ENCODE data around the gene CTDSP1.

CTDSP1 gene

DNA sequence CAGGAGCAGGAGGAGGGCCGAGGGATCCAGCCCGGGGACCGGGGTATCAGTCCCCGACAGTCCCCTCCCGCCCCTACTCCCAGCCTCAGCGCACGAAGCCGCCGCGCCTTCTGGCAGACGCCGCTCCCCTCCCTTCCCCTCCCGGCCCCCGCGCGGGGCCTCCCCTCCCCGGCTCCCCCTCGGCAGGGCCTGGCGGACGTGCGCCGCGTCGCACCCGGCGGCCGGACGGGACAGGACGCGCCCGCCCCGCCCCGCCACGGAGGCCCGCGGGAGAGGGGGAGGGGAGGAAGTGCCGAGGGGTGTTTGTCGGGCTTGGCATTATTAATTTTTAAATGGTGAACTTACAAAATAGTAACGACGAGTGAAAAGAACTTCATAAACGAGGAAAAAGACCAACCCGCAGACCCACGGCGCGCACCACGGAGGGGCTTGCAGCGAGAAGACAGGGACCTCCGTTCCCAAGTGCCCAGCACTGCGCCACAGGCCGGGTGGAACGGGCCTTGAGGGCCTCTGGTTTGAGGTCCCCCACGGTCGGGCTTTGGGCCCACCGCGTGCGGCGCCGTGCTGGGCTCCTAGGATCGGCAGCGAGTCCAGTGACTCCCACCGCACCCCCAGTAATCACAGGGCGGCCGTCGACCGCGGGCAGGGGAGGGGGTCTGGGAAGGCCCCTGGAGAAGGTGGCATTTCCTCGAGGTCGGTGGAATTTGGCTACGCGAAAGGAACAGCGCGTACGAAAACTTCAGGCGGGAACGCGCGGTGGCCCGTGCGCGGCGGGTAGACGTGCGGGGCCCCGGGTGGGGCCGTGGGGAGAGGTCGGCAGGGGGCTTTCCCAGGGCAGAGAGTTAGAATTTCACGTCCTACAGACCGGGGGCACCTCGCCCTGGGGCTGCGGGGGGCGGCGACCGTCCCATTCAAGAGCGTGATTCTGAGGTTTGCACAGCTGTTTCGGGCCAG is 954 bp upstream of the CTDSP1 start:
- DNase-seq (ENCODE audit: low read depth in 1 of 2, low spot score in 1 of 2) = peak in 1 of 2 donors; percentile 35

DNA sequence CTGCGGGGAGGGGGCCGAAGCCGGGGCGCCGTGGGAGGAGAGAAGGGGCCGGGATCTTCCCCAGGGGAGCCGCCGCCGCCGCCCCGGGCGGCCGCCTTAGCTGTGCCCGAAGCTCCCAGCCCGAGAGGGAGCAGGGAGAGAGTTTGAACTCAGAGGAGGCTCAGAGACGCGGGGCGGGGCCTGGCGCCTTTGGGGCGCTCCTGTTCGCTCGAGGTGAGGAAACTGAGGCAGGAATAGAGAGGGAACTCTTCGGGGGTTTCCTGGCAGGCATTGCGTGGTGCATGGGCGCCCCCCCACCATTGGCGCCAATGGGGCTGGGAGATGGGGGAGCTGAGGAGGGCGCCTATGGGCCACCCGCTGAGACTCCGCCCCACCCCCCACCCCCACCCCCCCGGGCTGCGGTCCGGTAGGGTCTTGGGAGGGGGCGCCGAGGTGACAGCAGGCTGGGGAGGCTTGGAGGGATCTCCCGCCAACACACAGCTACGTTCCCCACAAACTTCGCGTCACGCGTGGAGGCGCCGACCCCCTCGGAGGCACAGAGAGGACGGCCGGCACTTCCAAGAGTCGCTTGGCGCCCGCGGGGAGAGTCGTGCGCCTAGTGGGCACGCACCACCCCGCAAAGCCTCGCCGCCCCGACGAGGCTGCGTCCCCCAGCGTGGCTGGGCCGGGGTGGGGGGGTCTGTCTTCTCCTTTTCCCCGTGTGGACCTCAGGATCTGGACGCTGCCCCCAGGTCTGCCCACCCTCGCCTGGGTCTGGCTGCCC is 680 bp downstream of the CTDSP1 start:
- no peak for DNase-seq (ENCODE audit: low read depth in 1 of 2, low spot score in 1 of 2)

GRCh38 chr2:218400930-218401881 is 1.5 kb downstream of the CTDSP1 start:
- no peak for DNase-seq (ENCODE audit: low read depth in 1 of 2, low spot score in 1 of 2)

DNA sequence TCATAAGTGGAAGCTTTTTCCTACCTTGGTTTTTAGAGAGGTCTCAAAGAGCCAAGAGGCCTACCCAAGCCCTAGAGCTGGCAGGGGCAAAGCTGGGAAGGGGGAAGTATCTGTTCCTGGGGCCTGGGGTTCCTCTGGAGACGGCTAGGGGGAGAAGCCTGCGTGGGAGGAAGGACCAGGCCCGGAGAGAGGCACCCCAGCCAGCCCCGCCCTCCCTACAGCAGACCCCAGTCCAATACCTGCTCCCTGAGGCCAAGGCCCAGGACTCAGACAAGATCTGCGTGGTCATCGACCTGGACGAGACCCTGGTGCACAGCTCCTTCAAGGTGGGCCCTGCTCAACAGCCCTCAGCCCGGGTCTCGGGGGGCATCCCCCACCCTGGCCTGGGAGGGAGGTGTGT is 2.2 kb downstream of the CTDSP1 start:
- DNase-seq (ENCODE audit: low read depth in 1 of 2, low spot score in 1 of 2) = no peak

GRCh38 chr2:218402491-218402901 is 2.8 kb downstream of the CTDSP1 start:
- DNase-seq (ENCODE audit: low read depth in 1 of 2, low spot score in 1 of 2) = no peak

DNA sequence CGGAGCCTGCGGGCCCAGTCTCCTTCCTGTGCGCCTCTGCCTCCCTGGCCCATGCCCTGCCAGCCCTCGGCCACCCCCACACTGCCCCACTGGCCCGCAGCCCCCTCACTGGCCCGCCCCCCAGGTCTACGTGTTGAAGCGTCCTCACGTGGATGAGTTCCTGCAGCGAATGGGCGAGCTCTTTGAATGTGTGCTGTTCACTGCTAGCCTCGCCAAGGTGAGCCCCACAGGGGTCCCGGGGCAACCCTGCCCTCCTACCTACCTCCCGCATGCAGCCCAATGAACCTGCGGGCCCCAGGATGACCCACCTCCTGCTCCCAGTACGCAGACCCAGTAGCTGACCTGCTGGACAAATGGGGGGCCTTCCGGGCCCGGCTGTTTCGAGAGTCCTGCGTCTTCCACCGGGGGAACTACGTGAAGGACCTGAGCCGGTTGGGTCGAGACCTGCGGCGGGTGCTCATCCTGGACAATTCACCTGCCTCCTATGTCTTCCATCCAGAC is 3.3 kb downstream of the CTDSP1 start:
- DNase-seq (ENCODE audit: low read depth in 1 of 2, low spot score in 1 of 2) = no peak

GRCh38 chr2:218403810-218404209 is 4.1 kb downstream of the CTDSP1 start:
- DNase-seq (ENCODE audit: low read depth in 1 of 2, low spot score in 1 of 2) = no peak

DNA sequence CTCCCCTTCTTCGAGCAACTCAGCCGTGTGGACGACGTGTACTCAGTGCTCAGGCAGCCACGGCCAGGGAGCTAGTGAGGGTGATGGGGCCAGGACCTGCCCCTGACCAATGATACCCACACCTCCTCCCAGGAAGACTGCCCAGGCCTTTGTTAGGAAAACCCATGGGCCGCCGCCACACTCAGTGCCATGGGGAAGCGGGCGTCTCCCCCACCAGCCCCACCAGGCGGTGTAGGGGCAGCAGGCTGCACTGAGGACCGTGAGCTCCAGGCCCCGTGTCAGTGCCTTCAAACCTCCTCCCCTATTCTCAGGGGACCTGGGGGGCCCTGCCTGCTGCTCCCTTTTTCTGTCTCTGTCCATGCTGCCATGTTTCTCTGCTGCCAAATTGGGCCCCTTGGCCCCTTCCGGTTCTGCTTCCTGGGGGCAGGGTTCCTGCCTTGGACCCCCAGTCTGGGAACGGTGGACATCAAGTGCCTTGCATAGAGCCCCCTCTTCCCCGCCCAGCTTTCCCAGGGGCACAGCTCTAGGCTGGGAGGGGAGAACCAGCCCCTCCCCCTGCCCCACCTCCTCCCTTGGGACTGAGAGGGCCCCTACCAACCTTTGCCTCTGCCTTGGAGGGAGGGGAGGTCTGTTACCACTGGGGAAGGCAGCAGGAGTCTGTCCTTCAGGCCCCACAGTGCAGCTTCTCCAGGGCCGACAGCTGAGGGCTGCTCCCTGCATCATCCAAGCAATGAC is 4.8 kb downstream of the CTDSP1 start:
- DNase-seq (ENCODE audit: low read depth in 1 of 2, low spot score in 1 of 2) = no peak

GRCh38 chr2:218405086-218405745 is 5.5 kb downstream of the CTDSP1 start:
- DNase-seq (ENCODE audit: low read depth in 1 of 2, low spot score in 1 of 2) = no peak

DNA sequence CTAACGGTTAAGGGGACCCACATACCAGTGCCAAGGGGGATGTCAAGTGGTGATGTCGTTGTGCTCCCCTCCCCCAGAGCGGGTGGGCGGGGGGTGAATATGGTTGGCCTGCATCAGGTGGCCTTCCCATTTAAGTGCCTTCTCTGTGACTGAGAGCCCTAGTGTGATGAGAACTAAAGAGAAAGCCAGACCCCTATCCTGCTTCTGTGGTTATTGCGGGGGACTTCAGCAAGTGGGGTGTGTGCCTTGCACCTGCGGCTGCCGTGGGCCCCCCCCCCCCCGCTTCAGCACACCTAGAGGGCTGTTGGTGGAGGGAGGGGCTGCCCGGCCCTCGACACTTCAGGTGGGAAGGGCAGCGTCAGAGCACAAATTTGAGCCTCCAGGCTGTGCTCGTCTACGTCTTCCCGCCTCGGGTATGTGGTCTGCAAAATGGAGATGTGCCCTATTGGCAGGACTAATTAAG is 6.1 kb downstream of the CTDSP1 start:
- no peak for DNase-seq (ENCODE audit: low read depth in 1 of 2, low spot score in 1 of 2)

DNA sequence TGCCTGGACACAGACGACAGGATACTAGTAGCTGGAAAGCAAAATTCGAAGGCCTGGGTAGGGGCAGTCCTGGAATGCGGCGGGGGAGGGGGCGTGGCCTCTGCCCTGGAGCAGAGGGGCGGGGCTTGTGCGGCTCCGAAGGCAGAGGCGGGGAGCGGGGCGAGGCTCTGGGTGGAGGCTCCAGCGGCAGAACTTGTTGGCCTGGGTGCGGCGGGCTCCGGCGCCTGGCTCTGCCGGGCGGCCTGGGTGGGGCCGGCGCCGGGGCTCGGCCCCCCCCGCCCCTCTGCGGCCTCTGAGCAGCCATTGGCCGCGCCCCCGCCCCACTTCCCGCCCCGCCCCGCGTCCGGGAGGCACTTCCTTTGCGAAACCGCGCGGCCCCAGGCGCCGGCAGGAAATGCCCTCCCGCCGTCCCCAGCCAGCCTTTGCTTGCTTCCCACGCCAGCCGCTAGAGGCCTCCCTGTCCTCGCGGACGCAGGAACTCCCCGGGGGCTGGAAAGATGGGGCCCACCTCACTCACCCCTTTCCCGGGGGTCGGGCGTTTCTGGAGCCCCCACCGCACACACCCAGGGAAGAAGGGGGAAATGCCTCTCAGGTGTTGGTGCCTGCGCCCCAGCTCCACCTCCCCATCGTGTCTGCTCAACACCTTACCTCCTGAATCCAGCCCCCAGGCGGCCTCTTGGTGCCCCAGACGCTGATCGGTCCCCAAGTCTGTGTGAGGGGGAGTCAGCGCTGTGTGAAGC is 6.7 kb downstream of the CTDSP1 start:
- DNase-seq (ENCODE audit: low read depth in 1 of 2, low spot score in 1 of 2) = peak; percentile 75 to 88

DNA sequence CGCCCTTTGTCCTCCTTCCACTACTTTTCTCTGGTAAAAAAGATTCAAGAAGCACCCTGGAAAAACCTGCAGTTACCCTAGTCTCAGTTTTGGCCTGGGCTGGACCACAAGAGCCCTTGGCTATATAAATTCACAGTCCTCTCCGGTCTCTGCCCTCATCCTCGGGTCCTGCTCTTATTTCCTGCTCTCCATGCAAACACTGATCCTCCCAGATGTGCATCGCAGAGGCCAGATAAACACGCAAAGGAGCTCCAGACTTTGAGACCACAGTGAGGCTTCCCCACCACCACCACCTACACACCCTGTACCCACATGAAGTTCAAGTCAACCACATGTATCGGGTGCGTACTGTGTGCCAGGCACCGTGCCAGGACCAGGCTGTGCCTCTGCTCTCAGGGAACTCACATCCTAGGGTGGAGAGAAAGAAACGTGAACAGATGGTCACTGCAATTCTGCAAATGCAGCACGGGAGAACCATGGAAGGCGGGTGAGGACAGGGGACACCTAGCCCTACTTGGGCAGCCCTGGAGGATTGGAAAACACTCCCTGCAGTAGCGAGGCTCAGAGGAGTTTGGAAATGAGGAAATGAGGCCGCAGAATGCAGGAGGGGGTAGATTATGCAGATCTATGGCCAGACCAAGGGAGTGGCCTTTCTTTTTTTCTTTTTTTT is 7.4 kb downstream of the CTDSP1 start:
- DNase-seq (ENCODE audit: low read depth in 1 of 2, low spot score in 1 of 2) = peak in 1 of 2 donors; percentile 54

DNA sequence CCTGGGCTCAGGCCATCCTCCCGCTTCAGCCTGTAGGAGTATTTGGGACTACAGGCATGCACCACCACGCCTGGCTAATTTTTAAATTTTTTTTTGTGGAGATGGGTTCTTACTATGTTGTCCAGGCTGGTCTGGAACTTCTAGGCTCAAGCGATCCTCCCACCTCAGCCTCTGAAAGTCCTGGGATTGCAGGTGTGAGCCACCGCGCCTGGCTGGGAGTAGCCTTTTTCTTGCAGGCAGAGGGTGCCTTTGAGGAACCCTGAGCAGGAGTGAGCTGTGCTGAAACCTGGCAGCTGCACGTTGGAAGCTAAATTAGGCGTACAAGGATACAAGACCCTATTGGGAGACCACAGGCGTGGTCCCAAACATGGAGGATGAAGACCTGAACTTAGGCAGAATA is 8.0 kb downstream of the CTDSP1 start:
- DNase-seq (ENCODE audit: low read depth in 1 of 2, low spot score in 1 of 2) = no peak

DNA sequence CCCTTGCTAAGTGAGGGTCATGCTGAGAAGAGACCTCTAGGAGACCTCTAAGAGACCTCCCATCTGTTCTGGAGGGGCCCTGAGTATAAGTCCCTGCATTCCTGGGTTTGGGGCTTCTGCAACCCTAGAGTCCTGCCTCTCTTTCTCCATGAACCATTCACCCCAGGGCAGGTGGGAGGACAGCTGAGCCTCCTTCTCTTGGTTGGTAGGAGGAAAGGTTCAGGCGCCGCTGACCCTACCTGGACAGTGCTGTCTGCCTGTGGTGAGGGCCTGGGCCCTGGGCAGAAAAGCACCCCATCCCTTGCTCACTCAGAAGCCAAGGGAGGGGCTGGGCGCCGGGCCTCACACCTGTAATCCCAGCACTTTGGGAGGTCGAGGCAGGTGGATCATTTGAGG is 18.7 kb downstream of the CTDSP1 start:
- no peak for DNase-seq (ENCODE audit: low read depth in 1 of 2, low spot score in 1 of 2)

- DNase-seq (ENCODE audit: low read depth in 1 of 2, low spot score in 1 of 2) = no peak
Measured at GRCh38 chr2:218418717-218419458, 19.2 kb downstream of the CTDSP1 start, which contains the start of gene VIL1. VIL1 (plus strand) TSS chr2:218419123; CDS start chr2:218423779, 4,656 bp downstream.

DNA sequence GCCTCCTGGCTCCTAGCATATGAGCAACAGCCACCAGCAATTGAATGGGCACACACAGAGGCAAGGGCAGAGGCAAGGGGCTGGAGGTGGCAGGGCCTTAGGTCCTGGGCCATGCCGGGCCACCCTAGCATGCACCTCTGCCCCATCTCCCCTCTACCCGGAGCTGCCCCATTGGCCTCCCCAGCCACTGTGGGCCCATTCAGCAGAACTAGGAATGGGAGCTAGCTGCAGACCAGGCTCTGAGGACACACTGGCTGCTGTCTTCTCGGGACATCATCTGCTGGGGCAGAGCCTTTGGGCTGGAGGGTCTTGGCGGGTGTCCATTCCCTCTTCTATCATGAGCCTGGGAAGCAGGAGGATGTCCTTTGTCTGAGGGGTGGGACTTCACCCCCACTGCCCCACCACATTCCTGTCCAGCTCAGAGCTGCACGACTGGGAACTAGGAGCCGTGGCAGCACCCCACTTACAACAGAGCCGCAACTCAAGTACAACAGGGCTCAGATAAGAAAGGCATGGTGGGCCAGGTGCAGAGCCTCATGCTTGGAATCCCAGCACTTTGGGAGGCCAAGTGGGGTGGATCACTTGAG is 20.1 kb downstream of the CTDSP1 start:
- DNase-seq (ENCODE audit: low read depth in 1 of 2, low spot score in 1 of 2) = no peak

GRCh38 chr2:218421027-218421426 is 21.4 kb downstream of the CTDSP1 start:
- DNase-seq (ENCODE audit: low read depth in 1 of 2, low spot score in 1 of 2) = no peak
